HL-60/S4 treated with retinoic acid at 250 ng/mL for 4 days and 3 days (cell line): ENCODE data around the gene METTL22.

Source experiments
- in situ Hi-C: fragments of 300-500 bp; cut with MboI; formaldehyde crosslinking; loops from 2 replicates; pipeline ENCODE4 v1.7.0; 2022; ENCODE audit warnings: low sequenced_read_pairs

Gene METTL22

DNA sequence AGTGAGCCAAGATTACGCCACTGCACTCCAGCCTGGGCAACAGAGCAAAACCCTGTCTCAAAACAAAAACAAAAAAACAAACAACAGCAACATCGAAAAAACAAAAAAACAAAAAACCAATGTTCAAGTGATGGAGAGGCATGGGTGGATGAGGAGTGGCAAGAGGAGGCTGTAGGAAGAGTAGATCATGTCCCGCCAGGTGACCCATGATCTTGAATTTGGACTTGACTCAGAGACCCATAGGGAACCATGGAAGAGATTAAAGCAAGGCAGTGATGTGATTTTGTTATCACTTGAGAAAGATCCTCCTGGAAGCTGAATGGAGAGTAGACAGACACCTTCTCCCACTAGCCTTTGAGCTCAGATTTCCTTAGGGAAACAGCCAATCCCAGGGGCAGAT is 64.1 kb downstream of the METTL22 start:
- in situ Hi-C loops: no loop called here

DNA sequence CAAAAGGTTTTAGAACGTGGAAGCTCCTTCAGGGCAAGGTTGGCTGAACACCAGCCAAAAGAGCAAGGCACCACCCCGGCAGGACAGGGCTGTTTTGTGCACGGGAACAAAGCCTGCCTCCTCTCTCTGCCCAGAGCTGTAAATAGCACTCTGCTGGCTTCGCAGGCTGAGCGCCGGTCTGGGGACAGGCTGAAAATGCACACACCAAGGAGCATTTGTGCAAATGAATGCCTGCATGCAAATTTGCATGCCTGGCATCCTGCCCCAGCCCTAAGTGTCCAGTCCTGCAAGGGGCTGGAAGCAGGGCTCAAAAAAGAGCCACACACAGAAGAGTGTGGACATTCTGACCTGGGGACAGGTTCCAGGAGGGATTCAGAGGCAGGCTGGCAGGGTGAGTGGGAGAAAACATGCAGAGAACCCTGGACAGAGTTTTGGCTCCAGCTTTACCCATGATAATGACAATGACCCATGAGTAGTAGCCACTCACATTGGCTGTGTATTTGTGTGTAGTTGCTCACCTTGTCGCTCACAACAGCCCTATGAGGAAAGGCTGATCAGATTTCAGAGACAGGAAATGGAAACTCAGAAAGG is 64.6 kb downstream of the METTL22 start:
- in situ Hi-C loops: no loop called here

DNA sequence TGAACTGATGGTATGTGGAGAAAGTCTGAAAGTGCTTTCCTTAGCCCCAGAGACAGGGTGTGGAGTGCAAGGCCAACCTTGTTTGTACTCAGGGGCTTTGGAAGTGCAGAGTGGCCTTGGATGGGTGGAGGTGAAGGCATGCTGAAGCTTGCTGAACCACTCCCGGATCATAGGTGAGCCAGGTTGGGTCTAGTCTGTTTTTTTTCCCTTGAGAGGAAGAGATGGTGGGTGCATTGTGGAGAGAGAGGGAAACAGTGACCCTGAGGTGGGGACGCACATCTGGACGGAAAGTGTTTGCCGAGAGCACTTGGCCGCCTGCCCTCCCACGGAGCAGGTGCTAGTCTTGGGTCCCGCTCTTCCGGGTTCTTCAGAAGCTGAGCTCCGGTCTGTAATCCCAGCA is 65.4 kb downstream of the METTL22 start:
- in situ Hi-C loops: no loop called here

DNA sequence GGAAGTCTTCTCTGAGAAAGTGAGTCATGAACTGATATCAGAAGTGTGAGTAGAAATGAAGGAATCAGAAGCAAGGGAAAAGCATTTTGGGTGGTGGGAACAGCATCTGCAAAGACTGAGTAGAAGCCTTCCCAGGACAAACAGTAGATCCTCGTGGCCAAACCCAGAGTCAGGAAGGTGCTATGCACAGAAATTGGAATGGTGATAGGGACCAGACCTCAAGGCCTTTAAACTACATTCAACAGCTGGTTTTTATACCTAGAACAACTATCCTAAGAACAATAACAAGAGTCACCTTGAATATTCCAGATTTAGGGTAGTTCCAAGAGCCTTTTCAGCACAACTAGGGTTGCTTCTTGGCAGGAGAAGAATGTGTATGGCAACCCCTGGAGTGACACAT is 68.2 kb downstream of the METTL22 start:
- in situ Hi-C loops: no loop called here

DNA sequence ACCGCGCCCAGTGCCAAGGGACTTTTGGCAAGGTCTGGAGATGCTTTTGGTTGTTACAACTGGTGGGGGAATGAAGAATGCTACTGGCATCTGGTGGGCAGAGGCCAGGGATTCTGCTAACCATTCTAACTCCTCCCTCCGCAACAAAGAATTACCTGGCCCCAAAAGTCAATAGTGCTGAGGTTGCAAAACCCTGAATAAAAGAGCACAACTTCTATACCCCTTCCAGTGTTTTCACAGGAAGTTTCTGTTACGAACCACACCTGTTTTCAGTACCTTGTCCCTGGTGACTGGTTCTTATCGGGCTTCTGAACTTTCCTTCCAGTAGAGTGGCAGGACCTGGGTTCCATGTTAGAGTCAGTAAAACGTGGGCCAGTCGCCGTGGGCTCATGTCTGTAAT is 70.2 kb downstream of the METTL22 start:
- in situ Hi-C loops: no loop called here

DNA sequence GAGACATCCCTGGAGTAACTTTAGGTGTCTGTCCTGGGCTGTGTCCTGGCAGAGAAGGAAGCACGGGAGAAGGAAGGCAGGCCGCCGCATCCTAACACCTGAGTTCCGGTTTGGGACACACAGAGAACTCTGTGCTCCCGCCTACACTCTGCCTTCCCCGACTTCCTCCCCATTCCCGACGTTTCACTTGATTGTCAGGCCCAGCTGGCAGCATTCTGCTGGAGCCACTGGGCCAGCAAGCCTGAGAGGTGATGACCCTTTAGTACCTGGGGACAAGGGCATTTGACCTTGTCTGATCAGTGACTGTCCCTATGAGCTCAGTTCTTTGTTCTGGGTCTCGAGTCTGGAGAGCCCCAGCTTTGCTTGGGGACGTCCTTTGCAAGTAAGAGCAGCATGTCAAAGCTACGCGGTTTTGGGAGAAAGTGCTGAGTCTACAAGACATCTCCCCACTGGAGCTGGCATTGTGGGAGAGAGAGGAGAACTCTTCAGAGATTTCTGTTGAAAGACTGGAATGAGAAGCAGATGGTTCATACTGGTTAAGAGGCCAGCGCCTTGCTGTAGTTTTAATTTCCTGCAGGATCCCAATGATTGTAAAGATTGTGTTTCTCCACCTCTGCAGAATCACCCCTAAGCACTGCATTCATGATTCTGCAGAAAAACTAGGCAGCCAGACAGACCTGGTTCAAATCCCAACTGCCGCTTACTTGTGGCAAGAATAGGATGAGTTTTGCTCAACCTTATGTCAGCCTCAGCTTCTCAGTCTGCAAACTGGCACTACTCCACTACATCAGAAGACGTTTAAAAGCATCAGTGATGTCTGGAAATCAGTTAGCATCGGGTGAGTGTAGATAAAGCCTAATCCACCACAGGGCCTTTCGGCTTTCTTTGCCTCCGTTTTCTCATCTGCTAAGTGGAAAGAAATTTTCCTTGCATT is 73.6 kb downstream of the METTL22 start:
- in situ Hi-C loops: no loop called here

DNA sequence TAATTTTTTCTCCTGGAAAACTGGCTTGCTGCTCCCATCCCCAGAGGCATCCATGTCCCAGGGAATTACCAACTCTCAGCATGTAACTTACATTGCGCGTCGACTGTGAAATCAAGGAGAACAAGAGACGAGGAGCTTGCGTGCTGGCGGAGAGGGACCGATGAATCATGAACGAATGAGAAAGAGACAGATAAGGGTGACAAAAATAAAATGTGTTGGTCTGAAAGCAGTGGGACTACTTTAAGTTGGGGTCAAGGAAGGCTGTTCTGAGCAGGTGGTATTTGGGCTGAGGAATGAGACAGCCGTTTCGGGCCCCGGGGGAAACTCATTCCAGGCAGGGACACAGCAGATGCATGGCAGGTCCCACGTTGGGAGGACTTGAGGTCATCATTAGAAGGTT is 75.4 kb downstream of the METTL22 start:
- in situ Hi-C loops: no loop called here

DNA sequence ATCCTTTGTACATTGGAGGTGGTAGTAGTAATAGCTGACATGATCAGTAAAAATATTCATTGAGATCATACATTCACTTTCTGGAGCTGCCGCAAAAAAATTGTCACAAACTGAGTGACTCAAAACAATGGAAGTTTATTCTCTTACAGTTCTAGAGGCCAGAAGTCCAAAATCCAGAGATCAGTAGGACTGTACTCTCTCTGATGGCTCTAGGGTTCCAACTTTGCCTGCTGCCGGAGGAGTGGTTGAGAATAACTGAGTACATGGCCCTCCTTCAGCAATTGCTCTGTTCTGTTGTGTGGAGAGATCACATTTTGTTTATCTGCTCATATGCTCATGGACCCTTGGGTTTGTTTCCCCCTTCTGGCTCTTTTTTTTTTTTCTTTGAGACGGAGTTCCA is 76.5 kb downstream of the METTL22 start:
- in situ Hi-C loops: no loop called here
